Trophoblast cell (in vitro differentiated cells and primary cell): ENCODE results near the gene MUC15.
A peak's percentile ranks its signal among the peaks of the same experiment; 100 is the strongest.

ENCODE experiments used
- DNase-seq, 2 donors: peaks; one replicate each; pipeline ENCODE4 v3.0.0-alpha.2; 2016
- H2AFZ ChIP-seq: 2 replicates; pipeline ENCODE4 v1.6.1; 2013; ENCODE audit warnings: low read length, moderate library complexity, mild to moderate bottlenecking; ENCODE audit not compliant: insufficient read depth, poor library complexity
- H2AK5ac ChIP-seq: 2 replicates; pipeline ENCODE4 v1.6.1; 2013; ENCODE audit warnings: mild to moderate bottlenecking, low read length
- H2BK120ac ChIP-seq: 2 replicates; pipeline ENCODE4 v1.6.1; 2013; ENCODE audit warnings: low read length, mild to moderate bottlenecking, moderate library complexity; ENCODE audit not compliant: insufficient read depth, poor library complexity
- H2BK12ac ChIP-seq: 2 replicates; pipeline ENCODE4 v1.6.1; 2013; ENCODE audit warnings: mild to moderate bottlenecking, low read length, moderate library complexity
- H2BK5ac ChIP-seq: 2 replicates; pipeline ENCODE4 v1.6.1; 2013; ENCODE audit warnings: low read length, low read depth, moderate library complexity, mild to moderate bottlenecking; ENCODE audit not compliant: poor library complexity
- H3K14ac ChIP-seq: 2 replicates; pipeline ENCODE4 v1.6.1; 2013; ENCODE audit warnings: mild to moderate bottlenecking, low read length
- H3K18ac ChIP-seq: 2 replicates; pipeline ENCODE4 v1.6.1; 2013; ENCODE audit warnings: mild to moderate bottlenecking, low read length
- H3K23ac ChIP-seq: 2 replicates; pipeline ENCODE4 v1.6.1; 2013; ENCODE audit warnings: low read length
- H3K27ac ChIP-seq: 2 replicates; pipeline ENCODE4 v1.5.1; 2013; ENCODE audit warnings: low read depth, mild to moderate bottlenecking, inconsistent platforms, low read length, moderate library complexity
- H3K27me3 ChIP-seq: 2 replicates; pipeline ENCODE4 v1.6.1; 2013; ENCODE audit warnings: inconsistent platforms, mild to moderate bottlenecking, low read length, moderate library complexity; ENCODE audit not compliant: insufficient read depth
- H3K36me3 ChIP-seq, 2 experiments: 1 replicate in 1 of 2; 2 replicates in 1 of 2; pipeline ENCODE4 v1.6.1; 2013; ENCODE audit warnings: low read length in 2 of 2, mild to moderate bottlenecking in 2 of 2, moderate library complexity in 1 of 2; ENCODE audit not compliant: insufficient read depth in 2 of 2, control insufficient read depth in 1 of 2
- H3K4ac ChIP-seq: 2 replicates; pipeline ENCODE4 v1.6.1; 2013; ENCODE audit warnings: low read depth, mild to moderate bottlenecking, low read length, moderate library complexity
- H3K4me1 ChIP-seq, 2 experiments: 1 replicate in 1 of 2; 2 replicates in 1 of 2; pipeline ENCODE4 v1.6.1; 2013; ENCODE audit warnings: low read length in 2 of 2, mild to moderate bottlenecking in 2 of 2, moderate library complexity in 1 of 2; ENCODE audit not compliant: insufficient read depth in 2 of 2, control insufficient read depth in 1 of 2
- H3K4me2 ChIP-seq: 2 replicates; pipeline ENCODE4 v1.6.1; 2013; ENCODE audit warnings: inconsistent platforms, mild to moderate bottlenecking, low read length, moderate library complexity
- H3K4me3 ChIP-seq: 2 replicates; pipeline ENCODE4 v1.5.1; 2013; ENCODE audit warnings: mild to moderate bottlenecking, low read depth, low read length, inconsistent platforms
- H3K79me1 ChIP-seq: one replicate; pipeline ENCODE4 v1.6.1; 2013; ENCODE audit warnings: low read length
- H3K79me2 ChIP-seq: 2 replicates; pipeline ENCODE4 v1.6.1; 2013; ENCODE audit warnings: low read length, mild to moderate bottlenecking; ENCODE audit not compliant: control insufficient read depth, insufficient read depth, poor library complexity
- H3K9ac ChIP-seq: 2 replicates; pipeline ENCODE4 v1.6.1; 2013; ENCODE audit warnings: mild to moderate bottlenecking, low read length
- H3K9me3 ChIP-seq: 2 replicates; pipeline ENCODE4 v1.6.1; 2013; ENCODE audit warnings: low read depth, mild to moderate bottlenecking, control low read depth, inconsistent platforms, low read length; ENCODE audit not compliant: insufficient read depth
- H4K12ac ChIP-seq: 2 replicates; pipeline ENCODE4 v1.6.1; 2013; ENCODE audit warnings: low read depth, mild to moderate bottlenecking, low read length, moderate library complexity
- H4K8ac ChIP-seq: 2 replicates; pipeline ENCODE4 v1.6.1; 2013; ENCODE audit warnings: low read depth, mild to moderate bottlenecking, low read length, moderate library complexity
- H4K91ac ChIP-seq: one replicate; pipeline ENCODE4 v1.6.1; 2013; ENCODE audit warnings: low read depth, mild to moderate bottlenecking, low read length, moderate library complexity
- WGBS: extraction: QIAGEN DNeasy Blood & Tissue Kit; methylation state at CpG from one replicate; pipeline ENCODE4 v1.1.7; 2013; ENCODE audit warnings: missing lambda C conversion rate; ENCODE audit not compliant: insufficient read length, insufficient coverage; ENCODE audit errors: extremely low coverage; 5-methylcytosine and 5-hydroxymethylcytosine counted together

The MUC15 gene

DNA sequence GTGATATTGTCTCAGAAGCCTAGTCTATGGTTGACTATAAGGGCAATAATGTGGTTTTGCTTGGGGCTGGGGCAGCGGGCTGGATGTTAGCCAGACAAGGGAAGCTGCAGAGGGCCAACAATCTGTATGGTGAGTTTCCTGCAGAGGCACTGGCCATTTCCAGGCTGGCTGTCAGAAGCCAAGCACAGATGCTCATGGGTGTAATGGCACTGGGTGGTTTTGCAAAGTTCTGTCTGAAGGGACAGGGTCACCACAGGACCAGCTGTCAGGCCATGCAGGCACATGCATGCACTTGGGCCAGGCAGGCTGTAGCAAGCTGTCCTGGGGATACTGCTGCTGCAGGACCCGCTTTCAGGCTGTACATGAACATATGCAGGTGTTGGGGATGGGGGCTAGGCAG, 41.7 kb upstream of the MUC15 start:
- WGBS = no CpG with 5 or more reads among the region's 2 CpGs
- no peak overlapping the region for H3K23ac ChIP-seq
- no peak overlapping the region for H2BK12ac ChIP-seq
- H2BK120ac ChIP-seq = no peak overlapping the region
- H3K4me3 ChIP-seq = no peak overlapping the region
- no peak overlapping the region for H3K14ac ChIP-seq
- no peak overlapping the region for H2AK5ac ChIP-seq
- H4K91ac ChIP-seq = no peak overlapping the region
- no peak overlapping the region for H3K27ac ChIP-seq
- H3K9ac ChIP-seq = no peak overlapping the region
- H3K9me3 ChIP-seq = no peaks in the 10 kb centered on the region
- H3K18ac ChIP-seq = no peak overlapping the region
- no peak for DNase-seq
- H4K8ac ChIP-seq = no peak overlapping the region
- H2BK5ac ChIP-seq = no peak overlapping the region
- no peak overlapping the region for H2AFZ ChIP-seq
- no peak overlapping the region for H3K4me2 ChIP-seq
- H3K27me3 ChIP-seq = no peaks in the 10 kb centered on the region
- H3K79me2 ChIP-seq = no peaks in the 10 kb centered on the region
- H3K36me3 ChIP-seq = no peaks in the 10 kb centered on the region
- no peaks in the 10 kb centered on the region for H3K79me1 ChIP-seq
- no peak overlapping the region for H3K4ac ChIP-seq
- H4K12ac ChIP-seq = no peak overlapping the region
- peaks cover 0 to 4% of the 10 kb centered on the region in 2 experiments for H3K4me1 ChIP-seq

DNA sequence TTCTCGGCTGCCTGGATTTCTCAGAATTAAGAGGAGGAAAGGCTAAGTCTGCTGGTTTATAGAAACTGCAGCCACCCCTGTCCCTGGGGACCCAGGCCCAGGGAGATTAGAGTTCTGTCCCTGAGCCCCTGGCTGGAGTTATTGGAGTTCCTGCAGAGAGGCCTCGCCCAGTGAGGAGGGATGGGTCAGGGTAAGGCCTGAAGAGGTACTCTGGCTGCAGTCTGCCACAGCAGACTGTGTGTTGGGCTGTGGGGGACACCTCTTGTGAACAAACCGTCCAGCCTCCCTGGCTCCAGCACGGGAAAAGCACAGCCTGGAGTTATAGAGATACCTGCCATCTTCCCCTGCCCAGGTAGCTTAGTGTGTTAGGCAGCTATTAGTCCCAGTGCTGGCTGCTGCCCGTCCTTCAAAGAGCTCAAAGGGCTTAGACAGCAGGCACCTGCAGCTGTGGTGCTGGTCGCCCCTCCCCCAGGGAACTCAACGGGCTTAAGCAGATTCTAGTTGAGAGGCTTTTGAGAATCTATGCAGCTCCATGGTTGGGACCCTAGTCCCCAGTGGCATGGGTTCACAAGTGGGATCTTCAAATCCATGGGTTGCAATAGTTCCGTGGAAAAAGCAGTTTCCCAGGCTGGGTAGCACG, 36.6 kb upstream of the MUC15 start:
- Histone ChIP-seq H3K18ac (no peak overlapping the region), H3K4me3 (peak overlapping the region; percentile 13), H3K14ac (no peak overlapping the region), H4K12ac (no peak overlapping the region), H3K4me1 (no peaks in the 10 kb centered on the region), H3K79me2 (no peaks in the 10 kb centered on the region), H4K91ac (no peak overlapping the region), H3K4ac (no peak overlapping the region), H3K9ac (no peak overlapping the region), H3K27me3 (no peaks in the 10 kb centered on the region), H3K9me3 (no peaks in the 10 kb centered on the region), H4K8ac (no peak overlapping the region), H2BK120ac (no peak overlapping the region), H2AK5ac (no peak overlapping the region), H2AFZ (no peak overlapping the region), H3K23ac (no peak overlapping the region), H3K4me2 (no peak overlapping the region), H3K27ac (no peak overlapping the region), H2BK5ac (no peak overlapping the region), H2BK12ac (no peak overlapping the region), H3K36me3 (no peaks in the 10 kb centered on the region), H3K79me1 (no peaks in the 10 kb centered on the region)
- no CpG with 5 or more reads among the region's 9 CpGs for WGBS
- no peak for DNase-seq

DNA sequence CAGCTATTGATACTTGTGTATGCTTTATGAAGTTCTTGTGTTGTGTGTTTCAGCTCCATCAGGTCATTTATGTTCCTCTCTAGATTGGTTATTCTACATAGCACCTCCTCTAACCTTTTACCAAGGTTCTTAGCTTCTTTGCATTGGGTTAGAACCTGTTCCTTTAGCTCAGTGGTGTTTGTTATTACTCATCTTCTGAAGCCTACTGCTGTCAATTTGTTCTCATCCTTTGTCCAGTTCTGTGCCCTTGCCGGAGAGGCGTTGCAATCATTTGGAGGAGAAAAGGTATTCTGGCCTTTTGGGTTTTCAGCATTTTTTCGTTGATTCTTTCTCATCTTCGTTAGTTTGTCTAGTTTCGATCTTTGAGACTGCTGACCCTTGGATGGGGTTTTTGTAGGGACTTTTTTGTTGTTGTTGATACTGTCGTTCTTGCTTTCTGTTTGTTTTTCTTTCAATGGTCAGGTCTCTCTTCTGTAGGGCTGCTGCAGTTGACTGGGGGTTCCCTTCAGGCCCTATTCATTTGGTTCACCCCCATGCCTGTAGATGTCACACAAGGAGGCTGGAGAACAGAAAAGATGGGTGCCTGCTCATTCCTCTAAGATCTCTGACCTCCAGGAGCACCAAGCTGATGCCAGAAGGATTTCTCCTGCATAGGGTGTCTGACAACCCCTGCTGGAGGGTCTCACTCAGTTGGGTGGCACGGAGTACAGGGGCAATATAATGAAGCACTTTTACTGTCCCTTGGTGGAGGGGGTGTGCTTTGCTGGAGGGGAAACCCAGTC, 35.9 kb upstream of the MUC15 start:
- H4K8ac ChIP-seq = no peak overlapping the region
- H3K18ac ChIP-seq = no peak overlapping the region
- no peak overlapping the region for H4K91ac ChIP-seq
- no peak overlapping the region for H2AFZ ChIP-seq
- no peaks in the 10 kb centered on the region for H3K4me1 ChIP-seq
- WGBS = no CpG with 5 or more reads among the region's 7 CpGs
- no peak overlapping the region for H3K14ac ChIP-seq
- H3K4ac ChIP-seq = no peak overlapping the region
- H3K27me3 ChIP-seq = no peaks in the 10 kb centered on the region
- no peaks in the 10 kb centered on the region for H3K9me3 ChIP-seq
- no peak overlapping the region for H2BK120ac ChIP-seq
- no peaks in the 10 kb centered on the region for H3K79me1 ChIP-seq
- H3K36me3 ChIP-seq = no peaks in the 10 kb centered on the region
- H3K4me2 ChIP-seq = no peak overlapping the region
- DNase-seq = no peak
- no peak overlapping the region for H2AK5ac ChIP-seq
- no peak overlapping the region for H3K23ac ChIP-seq
- H3K79me2 ChIP-seq = no peaks in the 10 kb centered on the region
- no peak overlapping the region for H3K4me3 ChIP-seq
- H3K9ac ChIP-seq = no peak overlapping the region
- no peak overlapping the region for H2BK12ac ChIP-seq
- H3K27ac ChIP-seq = no peak overlapping the region
- no peak overlapping the region for H4K12ac ChIP-seq
- H2BK5ac ChIP-seq = no peak overlapping the region

DNA sequence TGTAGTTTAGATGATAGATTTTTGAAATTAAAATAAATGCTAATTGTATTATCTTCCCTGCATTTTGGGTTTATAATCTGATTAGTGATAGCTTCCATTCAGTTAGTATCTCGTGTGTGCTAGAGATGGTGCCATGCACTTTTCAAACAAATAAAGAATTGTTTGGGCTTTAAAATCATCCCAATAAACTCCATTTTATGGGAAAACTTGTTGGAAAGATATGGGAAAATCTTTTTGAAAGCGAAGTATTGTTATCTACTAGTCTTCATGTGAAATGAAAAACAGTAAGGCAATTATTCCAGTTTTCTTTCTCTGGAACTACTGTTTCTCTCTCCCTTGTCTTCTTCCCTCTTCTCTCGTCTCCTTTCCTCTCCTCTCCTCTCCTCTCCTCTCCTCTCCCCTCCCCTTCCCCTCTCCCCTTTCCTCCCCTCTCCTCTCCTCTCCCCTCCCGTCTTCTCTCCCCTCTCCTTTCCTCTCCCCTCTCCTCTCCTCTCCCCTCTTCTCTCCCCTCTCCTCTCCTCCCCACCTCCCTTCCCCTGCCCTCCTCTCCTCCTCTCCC, 27.9 kb upstream of the MUC15 start:
- Histone ChIP-seq H2BK5ac (no peak overlapping the region), H4K91ac (no peak overlapping the region), H2BK12ac (no peak overlapping the region), H3K27me3 (no peaks in the 10 kb centered on the region), H2BK120ac (no peak overlapping the region), H3K23ac (no peak overlapping the region), H3K4me2 (no peak overlapping the region), H3K4me3 (no peak overlapping the region), H3K79me2 (no peaks in the 10 kb centered on the region), H3K4me1 (no peaks in the 10 kb centered on the region), H2AK5ac (no peak overlapping the region), H3K4ac (no peak overlapping the region), H3K27ac (no peak overlapping the region), H3K18ac (no peak overlapping the region), H3K9ac (no peak overlapping the region), H2AFZ (no peak overlapping the region), H3K79me1 (no peaks in the 10 kb centered on the region), H4K12ac (no peak overlapping the region), H3K14ac (no peak overlapping the region), H3K36me3 (no peaks in the 10 kb centered on the region), H4K8ac (no peak overlapping the region), H3K9me3 (no peaks in the 10 kb centered on the region)
- no CpG with 5 or more reads among the region's 4 CpGs for WGBS
- DNase-seq = no peak
